22Rv1 (cell line): ENCODE results near the gene PPP1R37.

Experiments
- CTCF ChIP-seq: fragments of 450-650 bp; IDR thresholded peaks from 2 replicates; pipeline ENCODE4 v1.5.1; 2017; ENCODE audit warnings: mild to moderate bottlenecking
- ZFX ChIP-seq: fragments of 450-650 bp; IDR thresholded peaks from 2 replicates; pipeline ENCODE4 v1.6.1; 2017; ENCODE audit warnings: antibody characterized with exemption, borderline replicate concordance

DNA sequence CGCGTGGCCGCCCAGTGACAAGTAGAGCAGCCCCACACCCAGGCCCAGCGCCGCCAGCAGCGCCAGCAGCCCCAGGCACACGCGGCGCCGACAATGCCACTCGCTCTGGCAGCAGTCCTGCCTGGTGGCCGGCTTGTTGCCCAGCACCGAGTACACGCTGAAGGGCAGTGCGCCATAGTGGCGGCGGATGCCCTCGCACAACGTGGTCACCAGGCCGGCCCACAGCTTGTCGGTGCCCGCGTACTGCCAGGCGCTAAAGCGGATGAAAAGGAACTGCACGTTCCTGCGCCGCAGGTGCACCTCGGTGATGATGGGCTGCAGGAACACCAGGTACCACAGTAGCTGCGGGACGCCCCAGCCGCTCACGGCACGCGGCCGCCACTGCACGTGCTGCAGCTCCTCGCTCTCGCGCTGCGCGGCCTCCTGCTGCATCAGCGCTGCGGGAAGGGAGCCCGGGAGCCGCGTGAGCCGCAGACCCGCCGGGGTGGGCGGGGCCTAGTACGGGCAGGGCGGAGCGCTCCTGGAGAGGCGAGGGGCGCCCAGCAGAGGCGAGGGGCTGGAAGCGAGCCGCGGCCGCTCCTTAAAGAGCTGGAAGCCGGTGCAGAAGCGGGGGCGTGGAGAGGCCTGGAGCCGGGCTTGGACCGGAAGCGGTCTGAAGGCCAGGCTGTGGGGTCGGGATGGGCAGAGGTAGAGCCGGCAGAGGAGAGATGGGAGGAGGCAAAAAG is 60.5 kb downstream of the PPP1R37 start:
- TF ChIP-seq CTCF (no peak), ZFX (no peak)
